Activated B cell treated with CpG ODN at 0.5 μM for 24 hours (primary cell): ENCODE measurements around the gene RPA1. TPM values are rescaled to one million over a fixed set of nuclear protein-coding genes. Genes with fewer than 3 reads are reported as not detected.

Source experiments
- ATAC-seq: fragments of 200-7000 bp; cut with Tn5 transposase; one replicate; pipeline ENCODE4 v1.10.0; 2021; ENCODE audit warnings: low read depth, mild to moderate bottlenecking, moderate library complexity
- CTCF ChIA-PET: fragments of 350-600 bp; sonication (Branson Sonifier 250); formaldehyde crosslinking; loops from one replicate; lab custom pipeline; 2021; ENCODE audit warnings: antibody characterized with exemption; lab: Charles Lee
- POLR2A ChIA-PET: fragments of 350-600 bp; sonication (Branson Sonifier 250); formaldehyde crosslinking; loops from one replicate; lab custom pipeline; 2021; ENCODE audit warnings: antibody characterized with exemption; lab: Charles Lee
- DNase-seq: peaks from one replicate; pipeline ENCODE4 v3.0.0; 2022
- H3K27ac Mint-ChIP-seq: one replicate; pipeline ENCODE4 v1.8.0; 2020; ENCODE audit warnings: mixed read lengths
- H3K27me3 Mint-ChIP-seq: one replicate; pipeline ENCODE4 v1.8.0; 2021; ENCODE audit warnings: mixed read lengths
- H3K36me3 Mint-ChIP-seq: one replicate; pipeline ENCODE4 v1.8.0; 2021; ENCODE audit warnings: low read depth, mixed read lengths
- H3K4me1 Mint-ChIP-seq: one replicate; pipeline ENCODE4 v1.8.0; 2021; ENCODE audit warnings: mixed read lengths
- H3K4me3 Mint-ChIP-seq: one replicate; pipeline ENCODE4 v1.8.0; 2020; ENCODE audit warnings: mild to moderate bottlenecking, mixed read lengths
- H3K9me3 Mint-ChIP-seq: one replicate; pipeline ENCODE4 v1.8.0; 2020; ENCODE audit warnings: mixed read lengths
- intact Hi-C: fragments of 100-400 bp; cut with micrococcal nuclease; formaldehyde crosslinking; loops from one replicate; pipeline ENCODE4 v1.15.1; 2024
- total RNA-seq: library from RNA; stranded (reverse); gene quantifications from 2 replicates; pipeline ENCODE4 v1.2.3, GENCODE V29; 2022
- TF ChIP-seq, protein P1 (sequence below): fragments of 200-600 bp; IDR thresholded peaks from one replicate; pipeline ENCODE4 v1.8.0; 2022; ENCODE audit warnings: antibody characterized with exemption, mild to moderate bottlenecking

Gene RPA1
- total RNA-seq, 1 donor from 2014 or later, result 99.8 TPM

DNA sequence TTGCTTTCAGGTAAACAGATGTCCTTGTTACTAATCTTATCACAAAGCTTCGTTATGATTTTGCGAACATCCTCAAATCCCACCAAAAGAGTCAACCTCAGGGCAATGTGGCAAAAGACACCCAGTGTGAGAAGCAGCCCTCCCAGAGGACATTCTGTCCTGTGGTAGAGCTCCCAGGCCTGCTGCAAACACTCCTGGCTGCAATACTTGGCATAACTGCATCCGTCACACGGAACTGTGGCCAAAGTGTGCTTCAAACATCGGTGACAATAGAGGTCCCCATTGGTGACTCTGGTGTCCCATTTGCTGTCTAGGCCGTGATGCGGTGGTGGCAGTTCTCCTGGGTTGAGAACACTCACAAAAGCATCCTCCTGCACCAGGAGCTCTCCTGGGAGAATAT lies 29.6 kb upstream of the RPA1 start:
- intact Hi-C loops, result no loop called here
- Mint-ChIP-seq H3K4me3 (no peak overlapping the region), H3K36me3 (peaks cover 45% of the 10 kb centered on the region), H3K4me1 (no peaks in the 10 kb centered on the region), H3K9me3 (no peaks in the 10 kb centered on the region), H3K27me3 (no peaks in the 10 kb centered on the region), H3K27ac (no peak overlapping the region)
- DNase-seq, result no peak
- ATAC-seq, result no peak
- ChIA-PET POLR2A (no interaction called here), CTCF (no interaction called here)
- TF ChIP-seq, protein P1, sequence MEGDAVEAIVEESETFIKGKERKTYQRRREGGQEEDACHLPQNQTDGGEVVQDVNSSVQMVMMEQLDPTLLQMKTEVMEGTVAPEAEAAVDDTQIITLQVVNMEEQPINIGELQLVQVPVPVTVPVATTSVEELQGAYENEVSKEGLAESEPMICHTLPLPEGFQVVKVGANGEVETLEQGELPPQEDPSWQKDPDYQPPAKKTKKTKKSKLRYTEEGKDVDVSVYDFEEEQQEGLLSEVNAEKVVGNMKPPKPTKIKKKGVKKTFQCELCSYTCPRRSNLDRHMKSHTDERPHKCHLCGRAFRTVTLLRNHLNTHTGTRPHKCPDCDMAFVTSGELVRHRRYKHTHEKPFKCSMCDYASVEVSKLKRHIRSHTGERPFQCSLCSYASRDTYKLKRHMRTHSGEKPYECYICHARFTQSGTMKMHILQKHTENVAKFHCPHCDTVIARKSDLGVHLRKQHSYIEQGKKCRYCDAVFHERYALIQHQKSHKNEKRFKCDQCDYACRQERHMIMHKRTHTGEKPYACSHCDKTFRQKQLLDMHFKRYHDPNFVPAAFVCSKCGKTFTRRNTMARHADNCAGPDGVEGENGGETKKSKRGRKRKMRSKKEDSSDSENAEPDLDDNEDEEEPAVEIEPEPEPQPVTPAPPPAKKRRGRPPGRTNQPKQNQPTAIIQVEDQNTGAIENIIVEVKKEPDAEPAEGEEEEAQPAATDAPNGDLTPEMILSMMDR, result no peak

DNA sequence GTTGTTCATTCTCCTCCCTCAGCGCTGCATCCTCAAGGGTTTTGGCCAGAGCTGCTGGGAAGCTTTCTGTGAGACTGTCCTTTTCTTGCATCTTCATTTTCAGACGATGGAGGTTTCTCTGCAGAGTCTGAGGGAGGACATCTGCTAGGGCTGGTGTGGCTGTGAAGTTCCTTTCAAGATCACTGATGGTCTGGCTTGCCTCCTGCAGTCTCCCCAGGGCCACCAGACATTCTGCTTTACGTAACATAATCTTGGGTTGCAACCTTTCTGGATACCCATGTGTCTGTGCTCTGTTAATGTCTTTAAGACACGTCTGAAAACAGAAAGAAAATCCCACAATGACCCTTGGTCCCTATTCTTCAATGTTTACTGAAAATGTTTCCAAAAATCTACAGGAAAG lies 29.1 kb upstream of the RPA1 start:
- ATAC-seq, result no peak
- no peaks in the 10 kb centered on the region for H3K27me3 Mint-ChIP-seq
- no peaks in the 10 kb centered on the region for H3K9me3 Mint-ChIP-seq
- DNase-seq, result no peak
- no peak overlapping the region for H3K27ac Mint-ChIP-seq
- TF ChIP-seq, protein P1, result no peak
- POLR2A ChIA-PET, result no interaction called here
- intact Hi-C loops, result no loop called here
- H3K4me1 Mint-ChIP-seq, result no peaks in the 10 kb centered on the region
- H3K4me3 Mint-ChIP-seq, result no peak overlapping the region
- peaks cover 45% of the 10 kb centered on the region for H3K36me3 Mint-ChIP-seq
- CTCF ChIA-PET, result no interaction called here

DNA sequence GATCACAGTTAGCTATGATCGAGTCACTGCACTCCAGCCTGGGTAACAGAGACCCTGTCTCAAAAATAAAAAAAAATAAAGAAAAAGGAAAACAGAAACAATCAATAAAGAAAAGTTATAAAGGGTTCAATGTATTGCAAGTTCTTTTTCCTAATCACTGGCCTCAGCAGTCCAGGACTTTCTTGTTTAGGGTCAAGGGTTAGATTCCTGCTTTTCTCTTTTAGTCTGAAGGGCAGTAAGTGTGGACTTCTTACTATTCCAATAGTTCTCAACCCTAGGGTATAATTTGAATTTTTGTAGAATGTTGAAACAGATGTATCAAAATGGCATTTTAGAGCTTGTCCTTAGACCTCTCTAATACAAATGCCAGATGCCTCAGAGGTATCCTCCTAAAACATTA lies 27.4 kb upstream of the RPA1 start:
- Mint-ChIP-seq H3K9me3 (no peaks in the 10 kb centered on the region), H3K27ac (no peak overlapping the region), H3K36me3 (peaks cover 45% of the 10 kb centered on the region), H3K27me3 (no peaks in the 10 kb centered on the region), H3K4me3 (no peak overlapping the region), H3K4me1 (no peaks in the 10 kb centered on the region)
- ChIA-PET POLR2A (no interaction called here), CTCF (no interaction called here)
- TF ChIP-seq, protein P1, result no peak
- DNase-seq (no peak), ATAC-seq (no peak)
- intact Hi-C loops, result no loop called here

DNA sequence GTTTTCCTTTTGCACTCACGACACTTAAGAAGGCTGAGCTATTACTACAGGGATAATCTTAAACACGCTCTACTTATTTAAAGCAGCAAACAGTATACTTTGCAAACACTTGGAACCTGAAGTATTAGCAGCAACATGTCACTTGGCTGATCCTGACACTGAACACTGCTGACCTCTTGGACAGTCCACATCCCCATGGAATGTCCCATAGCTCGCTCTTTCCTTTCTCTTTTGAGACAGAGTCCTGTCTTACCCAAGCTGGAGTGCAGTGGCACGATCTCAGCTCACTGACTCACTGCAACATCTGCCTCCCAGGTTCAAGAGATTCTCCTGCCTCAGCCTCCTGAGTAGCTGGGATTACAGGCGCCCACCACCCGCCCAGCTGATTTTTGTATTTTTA lies 26.5 kb upstream of the RPA1 start:
- TF ChIP-seq, protein P1, result no peak
- ChIA-PET POLR2A (no interaction called here), CTCF (no interaction called here)
- no peak overlapping the region for H3K4me3 Mint-ChIP-seq
- peaks cover 50% of the 10 kb centered on the region for H3K36me3 Mint-ChIP-seq
- H3K4me1 Mint-ChIP-seq, result no peaks in the 10 kb centered on the region
- H3K27ac Mint-ChIP-seq, result no peak overlapping the region
- H3K9me3 Mint-ChIP-seq, result no peaks in the 10 kb centered on the region
- intact Hi-C loops, result no loop called here
- ATAC-seq (no peak), DNase-seq (no peak)
- no peaks in the 10 kb centered on the region for H3K27me3 Mint-ChIP-seq

DNA sequence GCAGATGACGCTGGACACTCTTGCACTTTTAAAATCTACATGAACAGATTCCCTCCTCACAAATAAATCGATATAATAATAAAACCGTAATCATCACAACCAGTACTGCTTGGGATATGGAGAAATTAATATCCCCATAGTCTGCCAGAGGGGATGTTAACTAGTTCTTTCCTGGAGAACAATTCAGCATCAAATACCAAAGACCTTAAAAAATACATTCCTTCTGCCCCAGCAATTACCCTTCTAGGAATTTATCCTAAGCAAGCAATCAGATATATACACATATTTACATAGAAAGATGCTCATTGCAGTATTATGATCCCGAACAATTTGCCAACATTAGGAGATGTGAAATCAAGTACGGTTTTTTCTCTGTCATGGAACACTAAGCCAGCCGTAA lies 21.9 kb upstream of the RPA1 start:
- DNase-seq (no peak), ATAC-seq (no peak)
- Mint-ChIP-seq H3K27me3 (no peaks in the 10 kb centered on the region), H3K36me3 (peaks cover 51% of the 10 kb centered on the region), H3K4me1 (no peaks in the 10 kb centered on the region), H3K27ac (no peak overlapping the region), H3K4me3 (no peak overlapping the region), H3K9me3 (no peaks in the 10 kb centered on the region)
- intact Hi-C loops, result no loop called here
- POLR2A ChIA-PET, result no interaction called here
- CTCF ChIA-PET, result no interaction called here
- TF ChIP-seq, protein P1, result no peak
